ENCODE data around the gene OR6A2.

The OR6A2 gene

GRCh38 chr11:6755303-6755952, 44.1 kb downstream of the OR6A2 start:
- H3K4me1 Mint-ChIP-seq: no peaks in the 10 kb centered on the region
- H3K36me3 Mint-ChIP-seq (ENCODE audit: low read depth): no peaks in the 10 kb centered on the region
- H3K4me3 Mint-ChIP-seq: no peak overlapping the region
- H3K9me3 Mint-ChIP-seq: no peaks in the 10 kb centered on the region
- H3K27me3 Mint-ChIP-seq (ENCODE audit: low read depth): no peaks in the 10 kb centered on the region
- TF ChIP-seq, protein P1, sequence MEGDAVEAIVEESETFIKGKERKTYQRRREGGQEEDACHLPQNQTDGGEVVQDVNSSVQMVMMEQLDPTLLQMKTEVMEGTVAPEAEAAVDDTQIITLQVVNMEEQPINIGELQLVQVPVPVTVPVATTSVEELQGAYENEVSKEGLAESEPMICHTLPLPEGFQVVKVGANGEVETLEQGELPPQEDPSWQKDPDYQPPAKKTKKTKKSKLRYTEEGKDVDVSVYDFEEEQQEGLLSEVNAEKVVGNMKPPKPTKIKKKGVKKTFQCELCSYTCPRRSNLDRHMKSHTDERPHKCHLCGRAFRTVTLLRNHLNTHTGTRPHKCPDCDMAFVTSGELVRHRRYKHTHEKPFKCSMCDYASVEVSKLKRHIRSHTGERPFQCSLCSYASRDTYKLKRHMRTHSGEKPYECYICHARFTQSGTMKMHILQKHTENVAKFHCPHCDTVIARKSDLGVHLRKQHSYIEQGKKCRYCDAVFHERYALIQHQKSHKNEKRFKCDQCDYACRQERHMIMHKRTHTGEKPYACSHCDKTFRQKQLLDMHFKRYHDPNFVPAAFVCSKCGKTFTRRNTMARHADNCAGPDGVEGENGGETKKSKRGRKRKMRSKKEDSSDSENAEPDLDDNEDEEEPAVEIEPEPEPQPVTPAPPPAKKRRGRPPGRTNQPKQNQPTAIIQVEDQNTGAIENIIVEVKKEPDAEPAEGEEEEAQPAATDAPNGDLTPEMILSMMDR (IDR thresholded peaks at IDR 0.05; ENCODE audit: unreplicated experiment in 3 of 3): peak; percentile 74 to 90 (median 84)
- H3K27ac Mint-ChIP-seq: no peak overlapping the region

- TF ChIP-seq, protein P1 (IDR thresholded peaks at IDR 0.05; ENCODE audit: unreplicated experiment in 3 of 3): no peak
- Mint-ChIP-seq H3K4me3 (no peak overlapping the region), H3K36me3 (ENCODE audit: low read depth) (no peaks in the 10 kb centered on the region), H3K4me1 (no peaks in the 10 kb centered on the region), H3K27me3 (ENCODE audit: low read depth) (no peaks in the 10 kb centered on the region), H3K9me3 (no peaks in the 10 kb centered on the region), H3K27ac (no peak overlapping the region)
These were observed 52.3 kb downstream of the OR6A2 start for GRCh38 chr11:6747097-6747668.

- TF ChIP-seq, protein P1 (IDR thresholded peaks at IDR 0.05; ENCODE audit: unreplicated experiment in 3 of 3): no peak
- Mint-ChIP-seq H3K27ac (no peak overlapping the region), H3K36me3 (ENCODE audit: low read depth) (no peaks in the 10 kb centered on the region), H3K9me3 (no peaks in the 10 kb centered on the region), H3K4me1 (no peaks in the 10 kb centered on the region), H3K27me3 (ENCODE audit: low read depth) (no peaks in the 10 kb centered on the region), H3K4me3 (no peak overlapping the region)
These were observed 52.9 kb downstream of the OR6A2 start for GRCh38 chr11:6746626-6747025.

- Mint-ChIP-seq H3K4me1 (no peaks in the 10 kb centered on the region), H3K4me3 (no peak overlapping the region), H3K27me3 (ENCODE audit: low read depth) (no peaks in the 10 kb centered on the region), H3K36me3 (ENCODE audit: low read depth) (no peaks in the 10 kb centered on the region), H3K9me3 (no peaks in the 10 kb centered on the region), H3K27ac (no peak overlapping the region)
- TF ChIP-seq, protein P1 (IDR thresholded peaks at IDR 0.05; ENCODE audit: unreplicated experiment in 3 of 3): no peak
These were observed 53.3 kb downstream of the OR6A2 start for GRCh38 chr11:6746086-6746618.

GRCh38 chr11:6745465-6746015, 53.9 kb downstream of the OR6A2 start:
- no peaks in the 10 kb centered on the region for H3K36me3 Mint-ChIP-seq (ENCODE audit: low read depth)
- no peak overlapping the region for H3K27ac Mint-ChIP-seq
- H3K4me1 Mint-ChIP-seq: no peaks in the 10 kb centered on the region
- no peaks in the 10 kb centered on the region for H3K9me3 Mint-ChIP-seq
- H3K4me3 Mint-ChIP-seq: no peak overlapping the region
- H3K27me3 Mint-ChIP-seq (ENCODE audit: low read depth): no peaks in the 10 kb centered on the region
- TF ChIP-seq, protein P1 (IDR thresholded peaks at IDR 0.05; ENCODE audit: unreplicated experiment in 3 of 3): no peak

All from nephron (organoid).